Memory B cell (primary cell): ENCODE data around the gene CAMK2N1.
"Not testable (repeated sequence)": the region's sequence is repeated elsewhere in the genome, so short reads cannot be mapped to it uniquely, and the experiment has no call there.

ENCODE experiments used
- ATAC-seq: fragments of 150-1000 bp; cut with Tn5 transposase; 2 replicates; pipeline ENCODE4 v1.10.0; 2021; ENCODE audit warnings: low read depth, mild to moderate bottlenecking, moderate library complexity
- DNase-seq, 2 donors: peaks; one replicate each; pipeline ENCODE4 v3.0.0; 2022; ENCODE audit warnings: low spot score in 2 of 2
- H3K27ac Mint-ChIP-seq: one replicate; pipeline ENCODE4 v1.8.0; 2022; ENCODE audit warnings: mild to moderate bottlenecking, moderate library complexity, mixed read lengths
- H3K27me3 Mint-ChIP-seq: one replicate; pipeline ENCODE4 v1.8.0; 2022; ENCODE audit warnings: mixed read lengths
- H3K36me3 Mint-ChIP-seq: one replicate; pipeline ENCODE4 v1.8.0; 2022; ENCODE audit warnings: mild to moderate bottlenecking, mixed read lengths
- H3K4me1 Mint-ChIP-seq: one replicate; pipeline ENCODE4 v1.8.0; 2022; ENCODE audit warnings: mixed read lengths
- H3K4me3 Mint-ChIP-seq: one replicate; pipeline ENCODE4 v1.8.0; 2022; ENCODE audit warnings: mild to moderate bottlenecking, moderate library complexity, mixed read lengths
- H3K9me3 Mint-ChIP-seq: one replicate; pipeline ENCODE4 v1.8.0; 2022; ENCODE audit warnings: mixed read lengths

CAMK2N1 gene

DNA sequence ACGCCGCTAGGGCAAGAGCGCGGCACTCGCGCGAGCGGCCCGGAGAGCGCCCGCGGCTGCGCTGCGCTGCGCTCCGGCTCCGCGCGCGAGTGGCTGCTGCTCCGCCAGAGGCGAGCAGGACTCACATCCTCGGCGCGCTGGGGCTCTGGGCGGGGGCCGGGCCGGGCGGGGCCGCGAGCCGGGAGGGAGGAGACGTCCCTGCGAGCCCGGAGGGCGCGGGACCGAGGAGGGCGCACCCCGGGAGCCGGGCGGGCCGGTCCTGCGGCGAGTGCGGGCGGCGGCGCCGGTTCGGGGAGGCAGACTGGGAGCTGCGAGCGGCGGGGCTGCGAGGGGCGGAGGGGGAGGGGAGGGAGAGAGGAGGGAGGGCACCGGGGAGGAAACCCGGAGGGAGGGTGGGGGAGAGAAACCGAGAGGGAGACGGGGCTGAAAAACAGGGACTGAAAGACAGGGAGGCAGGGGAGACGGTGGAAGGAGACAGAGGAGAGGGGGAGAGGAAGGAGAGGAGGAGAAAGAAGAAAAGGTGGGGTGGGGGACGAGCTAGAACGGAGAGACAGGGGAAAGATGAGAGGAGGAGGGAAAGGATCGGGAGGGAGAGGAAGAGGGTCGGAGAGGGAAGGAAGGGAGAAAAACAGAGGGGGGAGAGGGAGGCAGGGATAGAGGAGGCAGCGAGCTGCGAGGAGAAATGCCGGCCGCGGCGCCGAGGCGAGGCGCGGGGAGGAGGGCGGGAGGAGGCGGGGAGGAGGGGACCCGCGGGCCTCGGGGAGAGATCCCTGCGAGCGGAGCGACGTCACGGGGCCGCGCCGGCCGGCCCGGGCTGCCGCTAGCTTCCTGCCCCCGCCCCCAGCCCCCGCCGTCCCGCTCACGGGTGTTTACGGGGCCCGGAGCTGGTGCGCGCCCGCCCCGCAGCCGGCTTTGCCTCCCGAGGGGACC, at the start of gene CAMK2N1:
Gene CAMK2N1 (minus strand): TSS at position 684 of the 930 bp plus-strand sequence. CDS start 831 bp downstream, outside the sequence.
- peaks cover 6% of the 10 kb centered on the region for H3K36me3 Mint-ChIP-seq
- H3K9me3 Mint-ChIP-seq, result no peaks in the 10 kb centered on the region
- peaks cover 19% of the 10 kb centered on the region for H3K4me1 Mint-ChIP-seq
- H3K27me3 Mint-ChIP-seq, result peaks cover 24% of the 10 kb centered on the region
- peak within 1 kb of the TSS; percentile 78 for H3K27ac Mint-ChIP-seq
- H3K4me3 Mint-ChIP-seq, result peak within 1 kb of the TSS; percentile 99
- ATAC-seq (peak; percentile 75), DNase-seq (peak; percentile 31 to 46)

DNA sequence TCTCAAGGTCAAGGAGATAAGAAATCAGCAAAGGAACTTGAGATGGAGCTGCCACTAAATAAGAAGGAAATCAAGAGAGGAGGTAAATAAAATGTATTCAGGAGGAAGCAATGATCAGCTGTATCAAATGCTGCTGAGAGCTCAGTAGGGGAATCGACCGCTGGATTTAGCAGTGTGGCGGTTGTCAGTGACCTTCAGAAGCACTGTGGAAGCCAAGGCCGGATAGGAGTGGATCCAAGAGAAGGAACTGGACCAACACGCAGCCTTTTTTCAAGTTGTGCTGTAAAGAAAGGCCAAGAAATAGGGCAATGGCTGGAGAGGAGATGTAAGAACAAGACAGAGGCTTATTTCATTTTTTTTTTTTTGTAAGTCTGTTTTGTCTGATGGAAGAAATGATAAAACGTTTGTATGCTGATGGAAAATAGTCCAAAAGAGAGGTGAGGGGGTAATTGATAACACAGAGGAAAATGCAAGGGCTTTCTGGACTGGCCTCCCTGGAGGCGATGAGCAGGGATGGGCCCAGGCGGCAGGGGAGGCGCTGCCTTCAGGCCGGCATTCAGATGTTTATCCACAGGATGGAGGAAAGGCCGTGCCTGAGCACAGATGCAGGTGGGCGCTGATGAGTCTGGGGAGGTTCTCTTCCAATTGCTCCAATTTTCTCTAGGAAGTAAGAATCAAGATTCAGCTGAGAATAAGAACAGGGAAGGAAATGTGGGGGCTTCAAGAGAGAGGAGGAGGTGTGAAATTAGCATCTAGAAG, 48.8 kb upstream of the CAMK2N1 start:
- Mint-ChIP-seq H3K4me3 (no peak overlapping the region), H3K27ac (no peak overlapping the region), H3K9me3 (no peaks in the 10 kb centered on the region), H3K4me1 (no peaks in the 10 kb centered on the region), H3K27me3 (peaks cover 42% of the 10 kb centered on the region), H3K36me3 (no peaks in the 10 kb centered on the region)
- DNase-seq, result no peak
- no peak for ATAC-seq

DNA sequence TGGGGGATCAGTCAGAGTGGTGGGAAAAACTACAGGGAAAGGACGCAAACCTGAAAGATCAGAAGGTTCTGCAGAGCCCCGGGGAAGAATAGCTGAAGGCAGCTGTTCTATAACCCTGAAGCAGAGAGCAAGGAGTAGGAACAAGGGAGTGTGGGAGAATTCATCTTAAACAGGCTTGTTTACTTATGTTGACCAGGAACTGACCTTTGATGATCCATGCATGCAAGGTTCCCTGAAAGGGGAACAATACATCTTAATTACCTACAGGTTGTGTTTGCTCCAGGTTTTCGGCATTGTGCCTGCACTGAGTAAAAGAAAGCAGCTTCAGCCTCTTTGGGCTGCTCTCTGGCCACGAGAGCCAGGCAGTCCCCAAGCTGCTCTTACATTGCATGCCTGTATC, 47.6 kb upstream of the CAMK2N1 start:
- Mint-ChIP-seq H3K4me1 (no peaks in the 10 kb centered on the region), H3K27me3 (peaks cover 44% of the 10 kb centered on the region), H3K9me3 (no peaks in the 10 kb centered on the region), H3K4me3 (no peak overlapping the region), H3K36me3 (no peaks in the 10 kb centered on the region), H3K27ac (no peak overlapping the region)
- ATAC-seq (no peak), DNase-seq (no peak)

GRCh38 chr1:20530901-20531300, 44.9 kb upstream of the CAMK2N1 start:
- Mint-ChIP-seq H3K36me3 (no peaks in the 10 kb centered on the region), H3K9me3 (no peaks in the 10 kb centered on the region), H3K4me3 (no peak overlapping the region), H3K4me1 (no peaks in the 10 kb centered on the region), H3K27me3 (peaks cover 38% of the 10 kb centered on the region), H3K27ac (no peak overlapping the region)
- DNase-seq (no peak), ATAC-seq (no peak)

DNA sequence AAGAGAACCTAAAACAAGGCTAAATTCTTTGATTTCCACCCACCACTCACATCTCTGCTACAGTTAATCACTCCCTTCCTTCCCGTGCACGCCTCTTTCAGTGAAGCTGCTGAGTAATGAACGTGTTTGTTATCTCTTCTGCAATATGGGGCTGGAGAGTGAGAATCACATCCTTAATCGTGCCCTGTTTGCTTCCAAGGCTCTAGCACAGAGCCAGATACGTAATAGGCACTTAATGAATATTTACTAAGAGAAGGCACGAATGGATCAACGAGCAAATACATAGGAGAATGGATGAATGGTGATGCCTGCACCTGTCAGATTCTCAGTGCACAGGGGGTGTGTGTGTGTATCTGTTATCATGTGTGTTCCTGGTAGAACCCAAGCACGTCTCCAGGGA, 44.3 kb upstream of the CAMK2N1 start:
- no peak for ATAC-seq
- no peak overlapping the region for H3K27ac Mint-ChIP-seq
- peaks cover 36% of the 10 kb centered on the region for H3K27me3 Mint-ChIP-seq

GRCh38 chr1:20528221-20528620, 42.2 kb upstream of the CAMK2N1 start:
- H3K9me3 Mint-ChIP-seq, result no peaks in the 10 kb centered on the region
- H3K4me3 Mint-ChIP-seq, result no peak overlapping the region
- H3K4me1 Mint-ChIP-seq, result no peaks in the 10 kb centered on the region
- no peaks in the 10 kb centered on the region for H3K36me3 Mint-ChIP-seq
- DNase-seq, result no peak
- H3K27ac Mint-ChIP-seq, result no peak overlapping the region
- ATAC-seq, result no peak
- peaks cover 25% of the 10 kb centered on the region for H3K27me3 Mint-ChIP-seq

More for the DNA sequence above, 44.3 kb upstream of the CAMK2N1 start:
- DNase-seq, result no peak
- H3K36me3 Mint-ChIP-seq, result no peaks in the 10 kb centered on the region
- no peak overlapping the region for H3K4me3 Mint-ChIP-seq
- no peaks in the 10 kb centered on the region for H3K9me3 Mint-ChIP-seq
- no peaks in the 10 kb centered on the region for H3K4me1 Mint-ChIP-seq

GRCh38 chr1:20526267-20526666, 40.3 kb upstream of the CAMK2N1 start:
- peaks cover 19% of the 10 kb centered on the region for H3K27me3 Mint-ChIP-seq
- ATAC-seq, result no peak

DNA sequence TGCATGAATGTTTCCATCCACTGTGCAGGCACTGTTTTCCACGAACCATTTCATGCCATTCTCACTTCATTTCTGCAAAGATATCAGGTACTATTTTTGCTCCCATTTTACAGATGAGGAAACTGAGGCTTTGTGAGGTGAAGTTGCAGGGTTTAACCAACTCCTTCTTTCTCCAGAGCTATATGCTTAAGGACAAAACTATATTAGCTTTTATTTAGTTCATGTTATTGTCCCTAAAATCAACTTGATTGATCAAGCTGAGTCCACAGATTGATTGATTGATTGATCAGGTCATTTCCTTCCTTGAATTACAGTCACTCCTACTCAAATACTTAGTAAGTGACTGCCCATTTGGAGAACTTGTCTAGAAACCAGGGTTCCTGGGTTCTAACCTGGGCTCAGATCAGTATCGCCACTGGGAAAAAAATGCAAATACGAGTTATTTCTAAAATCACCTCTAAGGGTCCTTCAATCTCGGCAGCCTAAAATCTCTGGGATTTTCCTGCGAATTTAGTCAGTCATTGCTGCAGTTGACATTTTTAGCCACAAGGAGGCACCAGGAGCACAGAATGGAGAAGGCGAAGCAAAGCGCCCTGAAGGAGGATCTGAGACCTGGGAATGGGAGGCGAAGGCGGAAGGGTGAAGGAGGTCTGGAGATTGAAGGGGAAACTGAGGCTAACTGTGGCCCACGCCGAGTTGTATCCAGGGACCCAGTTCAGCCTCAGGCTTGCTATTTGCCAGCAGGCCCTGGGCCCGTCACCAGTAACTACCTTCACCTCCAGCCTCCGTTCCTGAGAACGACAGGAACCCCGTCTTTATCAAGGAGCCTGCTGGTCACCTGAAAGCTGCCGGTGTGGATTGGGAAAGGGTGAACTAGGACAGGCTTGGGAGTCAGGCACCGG, 36.2 kb upstream of the CAMK2N1 start:
- Mint-ChIP-seq H3K27me3 (peaks cover 10% of the 10 kb centered on the region), H3K36me3 (no peaks in the 10 kb centered on the region), H3K9me3 (no peaks in the 10 kb centered on the region), H3K27ac (no peak overlapping the region), H3K4me1 (peaks cover 3% of the 10 kb centered on the region), H3K4me3 (no peak overlapping the region)
- ATAC-seq (peak; percentile 47), DNase-seq (peak; percentile 62 to 71)

More at GRCh38 chr1:20526267-20526666, 40.3 kb upstream of the CAMK2N1 start:
- Mint-ChIP-seq H3K4me3 (no peak overlapping the region), H3K36me3 (no peaks in the 10 kb centered on the region), H3K9me3 (no peaks in the 10 kb centered on the region), H3K4me1 (peaks cover 3% of the 10 kb centered on the region), H3K27ac (no peak overlapping the region)
- DNase-seq, result no peak

DNA sequence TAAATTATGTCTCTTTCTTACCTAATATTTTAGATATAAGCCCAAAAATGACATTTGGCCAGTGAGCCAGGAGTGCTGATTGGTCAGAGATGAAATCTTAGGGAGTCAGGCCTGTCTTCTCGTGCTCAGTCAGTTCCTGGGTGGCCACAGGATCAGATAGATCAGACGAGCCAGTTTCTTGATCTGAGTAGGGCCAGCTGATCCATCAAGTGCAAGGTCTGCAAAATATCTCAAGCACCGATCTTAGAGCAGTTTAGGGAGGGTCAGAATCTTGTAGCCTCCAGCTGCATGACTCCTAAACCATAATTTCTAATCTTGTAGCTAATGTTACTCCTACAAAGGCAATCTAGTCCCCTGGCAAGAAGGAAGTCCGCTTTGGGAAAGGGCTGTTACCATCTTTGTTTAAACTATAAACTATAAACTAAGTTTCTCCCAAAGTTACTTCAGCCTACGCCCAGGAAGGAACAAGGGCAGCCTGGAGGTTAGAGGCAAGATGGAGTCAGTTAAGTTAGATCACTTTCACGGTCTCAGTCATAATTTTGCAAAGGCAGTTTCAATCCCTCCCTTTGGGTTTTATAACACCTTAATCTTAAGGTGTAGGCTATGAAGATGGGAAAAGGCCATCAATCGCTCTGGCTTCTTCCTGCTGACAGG, 33.7 kb upstream of the CAMK2N1 start:
- not testable (repeated sequence) for H3K4me1 Mint-ChIP-seq, H3K36me3 Mint-ChIP-seq, ATAC-seq, H3K4me3 Mint-ChIP-seq, DNase-seq, H3K27ac Mint-ChIP-seq, H3K9me3 Mint-ChIP-seq
- H3K27me3 Mint-ChIP-seq, result peaks cover 14% of the 10 kb centered on the region

GRCh38 chr1:20511518-20512428, 25.8 kb upstream of the CAMK2N1 start:
- H3K36me3 Mint-ChIP-seq, result peaks cover 2% of the 10 kb centered on the region
- H3K4me1 Mint-ChIP-seq, result peaks cover 15% of the 10 kb centered on the region
- DNase-seq, result no peak
- H3K4me3 Mint-ChIP-seq, result no peak overlapping the region
- no peak overlapping the region for H3K27ac Mint-ChIP-seq
- H3K27me3 Mint-ChIP-seq, result peaks cover 9% of the 10 kb centered on the region
- ATAC-seq, result no peak
- H3K9me3 Mint-ChIP-seq, result no peaks in the 10 kb centered on the region

GRCh38 chr1:20508411-20508771, 22.4 kb upstream of the CAMK2N1 start:
- ATAC-seq (no peak), DNase-seq (no peak)
- H3K4me3 Mint-ChIP-seq, result peak overlapping the region; percentile 86
- H3K27ac Mint-ChIP-seq, result peak overlapping the region; percentile 88
- H3K36me3 Mint-ChIP-seq, result peaks cover 6% of the 10 kb centered on the region
- no peaks in the 10 kb centered on the region for H3K9me3 Mint-ChIP-seq
- H3K4me1 Mint-ChIP-seq, result peaks cover 21% of the 10 kb centered on the region
- H3K27me3 Mint-ChIP-seq, result peaks cover 1% of the 10 kb centered on the region

DNA sequence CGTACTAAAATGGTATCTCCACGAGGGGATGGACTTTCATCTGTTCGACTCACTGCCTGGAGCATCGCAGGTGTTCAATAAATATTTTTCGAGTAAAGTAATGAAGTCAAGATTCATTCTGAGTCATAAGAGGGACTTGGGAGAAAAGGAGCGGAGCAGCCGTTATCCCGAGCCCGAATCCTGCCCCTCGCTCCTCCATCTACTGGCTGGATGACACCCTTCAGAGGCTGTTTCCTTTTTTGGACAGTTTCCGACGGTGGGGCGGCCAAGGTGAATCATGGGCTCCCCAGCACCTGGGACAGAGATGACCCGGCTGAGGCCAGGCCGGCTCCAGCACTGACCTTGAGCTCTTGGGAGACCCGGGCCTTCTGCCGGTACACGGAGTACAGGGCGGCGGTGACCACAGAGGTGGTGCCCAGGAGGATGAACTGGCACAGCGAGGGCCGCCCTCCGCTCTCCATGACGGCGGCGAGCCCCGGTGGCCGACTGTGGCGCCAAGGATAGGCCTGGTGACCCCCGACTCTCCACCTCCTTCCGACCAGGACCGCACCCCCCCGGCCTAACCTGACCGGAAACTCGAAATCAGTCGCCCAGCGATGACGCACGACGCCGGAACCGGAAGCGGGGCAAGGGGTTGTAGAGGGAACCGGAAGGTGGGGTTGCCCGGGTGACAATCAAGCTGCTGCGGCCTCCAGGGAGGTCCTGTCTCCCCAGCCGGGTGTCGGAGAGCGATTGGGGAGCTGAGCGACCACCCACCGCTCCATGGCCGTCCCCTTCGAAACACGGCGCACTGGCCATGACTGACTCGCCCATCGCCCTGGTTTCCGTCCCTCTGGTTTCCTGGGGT, 21.8 kb upstream of the CAMK2N1 start, which contains the start of gene MUL1:
Gene MUL1 (minus strand): TSS at position 588 of the 847 bp plus-strand sequence. CDS start 127 bp downstream, at position 461.
- Mint-ChIP-seq H3K27me3 (no peaks in the 10 kb centered on the region), H3K36me3 (peaks cover 6% of the 10 kb centered on the region), H3K4me1 (peaks cover 21% of the 10 kb centered on the region), H3K9me3 (no peaks in the 10 kb centered on the region), H3K27ac (peak within 1 kb of the TSS; percentile 88), H3K4me3 (peak within 1 kb of the TSS; percentile 86)
- DNase-seq (peak; percentile 88 to 92), ATAC-seq (peak; percentile 93)
